ENCODE data around the gene BDP1. TPM values are rescaled to one million over a fixed set of nuclear protein-coding genes. Genes with fewer than 3 reads are reported as not detected.
A peak's percentile ranks its signal among the peaks of the same experiment; 100 is the strongest.
"Not testable (repeated sequence)": the region's sequence is repeated elsewhere in the genome, so short reads cannot be mapped to it uniquely, and the experiment has no call there.

The BDP1 gene
- total RNA-seq, 2 donors from 2014 or later, result 18.6 to 22.9 TPM

GRCh38 chr5:71533615-71534014, 78.2 kb downstream of the BDP1 start:
- DNase-seq (no peak), ATAC-seq (peak; percentile 57)
- intact Hi-C loops (cut with DNase I, micrococcal nuclease), result no loop called here

- DNase-seq, result no peak
- intact Hi-C loops (cut with DNase I, micrococcal nuclease), result no loop called here
- no peak for ATAC-seq
These were observed 82.2 kb downstream of the BDP1 start for GRCh38 chr5:71537687-71538086.

- DNase-seq; ATAC-seq; intact Hi-C loops (cut with DNase I, micrococcal nuclease): not testable (repeated sequence)
These were observed 95.4 kb downstream of the BDP1 start for GRCh38 chr5:71550885-71551284.

- ATAC-seq; intact Hi-C loops (cut with DNase I, micrococcal nuclease); DNase-seq: not testable (repeated sequence)
These were observed 96.1 kb downstream of the BDP1 start for GRCh38 chr5:71551582-71551981.

- DNase-seq, ATAC-seq: not testable (repeated sequence)
These were observed 96.7 kb downstream of the BDP1 start for GRCh38 chr5:71552026-71552749.

GRCh38 chr5:71563161-71563560, 107.7 kb downstream of the BDP1 start:
- intact Hi-C loops (cut with DNase I, micrococcal nuclease), result no loop called here
- ATAC-seq, result no peak

More at GRCh38 chr5:71552026-71552749, 96.7 kb downstream of the BDP1 start:
- intact Hi-C loops (cut with DNase I, micrococcal nuclease), result not testable (repeated sequence)

GRCh38 chr5:71564895-71565294, 109.4 kb downstream of the BDP1 start:
- no peak for ATAC-seq
- DNase-seq, result no peak
- intact Hi-C loops (cut with DNase I, micrococcal nuclease), result no loop called here

More at GRCh38 chr5:71563161-71563560, 107.7 kb downstream of the BDP1 start:
- DNase-seq, result no peak

- no peak for DNase-seq
- intact Hi-C loops (cut with DNase I, micrococcal nuclease), result no loop called here
- ATAC-seq, result no peak
These were observed 114.5 kb downstream of the BDP1 start for GRCh38 chr5:71569748-71570509.

- ATAC-seq; DNase-seq; intact Hi-C loops (cut with DNase I, micrococcal nuclease): not testable (repeated sequence)
These were observed 116.4 kb downstream of the BDP1 start for GRCh38 chr5:71571811-71572210.

GRCh38 chr5:71573591-71573990, 118.1 kb downstream of the BDP1 start:
- intact Hi-C loops (cut with DNase I, micrococcal nuclease), result no loop called here
- no peak for DNase-seq
- no peak for ATAC-seq

GRCh38 chr5:71575588-71575987, 120.1 kb downstream of the BDP1 start:
- DNase-seq; ATAC-seq; intact Hi-C loops (cut with DNase I, micrococcal nuclease): not testable (repeated sequence)

- intact Hi-C loops (cut with DNase I, micrococcal nuclease), result no loop called here
These were observed 120.8 kb downstream of the BDP1 start for GRCh38 chr5:71576241-71576640.

GRCh38 chr5:71577839-71578238, 122.4 kb downstream of the BDP1 start:
- intact Hi-C loops (cut with DNase I, micrococcal nuclease); ATAC-seq: not testable (repeated sequence)

More at GRCh38 chr5:71576241-71576640, 120.8 kb downstream of the BDP1 start:
- DNase-seq, result no peak
- no peak for ATAC-seq

GRCh38 chr5:71582945-71583584, 127.6 kb downstream of the BDP1 start:
- DNase-seq (no peak), ATAC-seq (no peak)
- intact Hi-C loops (cut with DNase I, micrococcal nuclease), result no loop called here

More at GRCh38 chr5:71577839-71578238, 122.4 kb downstream of the BDP1 start:
- DNase-seq, result not testable (repeated sequence)

- DNase-seq (no peak), ATAC-seq (no peak)
- intact Hi-C loops (cut with DNase I, micrococcal nuclease), result no loop called here
These were observed 130.8 kb downstream of the BDP1 start for GRCh38 chr5:71586052-71586940.

- peak; percentile 97 to 99 for DNase-seq
- peak; percentile 99 for ATAC-seq
- intact Hi-C loops (cut with DNase I, micrococcal nuclease), result no loop called here
These were observed 131.7 kb downstream of the BDP1 start, which contains the start of gene MCCC2 for GRCh38 chr5:71586941-71587765. Gene MCCC2, plus strand, starts transcription at chr5:71587340. Its CDS starts 86 bp downstream, at chr5:71587426.

- intact Hi-C loops (cut with DNase I, micrococcal nuclease), result no loop called here
- DNase-seq, result peak in 1 of 2 donors; percentile 24
- ATAC-seq, result peak; percentile 19
These were observed 132.5 kb downstream of the BDP1 start for GRCh38 chr5:71587766-71588532.

Measured in left colon (tissue), 2 donors.